ENCODE data around the gene HOXC4. TPM values are rescaled to one million over a fixed set of nuclear protein-coding genes. Genes with fewer than 3 reads are reported as not detected.
A peak's percentile ranks its signal among the peaks of the same experiment; 100 is the strongest.

HOXC4 gene
- total and polyA plus RNA-seq, 5 donors from 2014 or later = 0.09 to 0.32 TPM; not detected in 3

DNA sequence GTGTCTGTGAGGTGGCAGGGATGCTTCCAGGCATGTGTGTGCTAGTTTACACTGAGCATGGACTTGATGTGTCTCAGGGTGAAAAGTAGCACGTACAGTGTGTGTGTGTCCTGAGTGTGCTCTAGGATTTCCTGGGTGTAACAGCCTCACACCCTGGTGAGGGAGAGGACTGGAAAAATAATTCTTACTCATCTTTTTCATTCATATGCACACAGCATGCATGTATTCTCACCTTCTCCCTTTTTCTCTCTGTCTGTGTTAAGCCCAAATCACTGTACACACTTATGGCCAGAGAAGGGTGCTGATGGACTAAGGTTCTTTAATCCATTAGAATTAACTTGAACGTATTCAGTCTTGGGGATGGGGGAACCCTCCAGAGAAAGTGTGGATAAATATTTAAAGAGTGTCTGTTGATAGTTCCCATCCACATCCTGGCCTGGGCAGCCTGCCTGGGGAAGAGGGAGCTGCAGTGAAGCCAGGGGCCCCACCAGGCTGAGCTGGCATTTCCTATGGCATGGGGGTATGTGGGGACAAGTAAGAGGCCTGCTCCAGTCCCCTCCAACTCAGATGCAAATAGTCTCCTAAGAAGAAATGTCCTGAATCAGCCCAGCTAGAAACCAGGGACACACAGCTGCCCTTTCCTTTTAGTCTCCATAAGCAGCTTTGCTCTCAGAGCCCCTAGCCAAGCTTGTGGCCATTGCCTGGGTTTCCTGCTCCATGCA lies 45.9 kb upstream of the HOXC4 start:
- Mint-ChIP-seq H3K4me1 (peaks cover 6 to 44% (median 15%) of the 10 kb centered on the region in 4 donors), H3K36me3 (no peaks in the 10 kb centered on the region), H3K27ac (no peak overlapping the region), H3K4me3 (peak overlapping the region in 1 of 4 donors; percentile 45), H3K27me3 (peaks cover 94% of the 10 kb centered on the region), H3K9me3 (peaks cover 0 to 13% (median 0%) of the 10 kb centered on the region in 7 donors)
- ATAC-seq (ENCODE audit: low read depth in 2 of 2) = no peak
- Histone ChIP-seq H3K36me3 (ENCODE audit: control insufficient read depth, insufficient read depth, low read length) (no peaks in the 10 kb centered on the region), H3K9me3 (ENCODE audit: control insufficient read depth in 2 of 2, low read length in 2 of 2) (no peaks in the 10 kb centered on the region), H3K27me3 (ENCODE audit: control insufficient read depth, insufficient read depth, low read length) (peaks cover 61% of the 10 kb centered on the region), H3K27ac (ENCODE audit: insufficient read depth, low read length, poor library complexity, severe bottlenecking) (no peak overlapping the region), H3K4me3 (ENCODE audit: low read depth, low read length) (no peak overlapping the region), H3K4me1 (ENCODE audit: control insufficient read depth, insufficient read depth, low read length, poor library complexity, severe bottlenecking) (peaks cover 32% of the 10 kb centered on the region)
- DNase-seq = no peak

DNA sequence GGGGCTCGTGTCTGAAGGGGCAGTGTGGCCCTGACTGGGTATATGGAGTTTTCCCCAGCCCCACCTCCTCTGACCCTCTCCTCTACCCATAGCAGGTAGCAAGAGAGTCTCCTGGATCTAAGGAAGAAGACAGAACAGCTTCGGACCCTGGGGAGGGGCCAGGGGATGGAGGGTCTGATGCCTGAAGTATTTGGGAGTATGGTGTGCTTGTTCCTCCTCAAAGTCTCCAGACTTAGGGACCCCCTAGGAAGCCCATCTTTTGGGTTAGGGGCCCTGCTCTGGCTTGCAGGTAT lies 45.4 kb upstream of the HOXC4 start:
- DNase-seq (no peak), ATAC-seq (ENCODE audit: low read depth in 2 of 2) (no peak)
- no peaks in the 10 kb centered on the region for H3K9me3 ChIP-seq (ENCODE audit: control insufficient read depth in 2 of 2, low read length in 2 of 2)
- H3K4me3 ChIP-seq (ENCODE audit: low read depth, low read length) = no peak overlapping the region
- no peak overlapping the region for H3K27ac Mint-ChIP-seq
- no peaks in the 10 kb centered on the region for H3K36me3 Mint-ChIP-seq
- H3K36me3 ChIP-seq (ENCODE audit: control insufficient read depth, insufficient read depth, low read length) = no peaks in the 10 kb centered on the region
- H3K4me1 Mint-ChIP-seq = peaks cover 6 to 47% (median 15%) of the 10 kb centered on the region in 4 donors
- H3K27me3 ChIP-seq (ENCODE audit: control insufficient read depth, insufficient read depth, low read length) = peaks cover 62% of the 10 kb centered on the region
- peaks cover 32% of the 10 kb centered on the region for H3K4me1 ChIP-seq (ENCODE audit: control insufficient read depth, insufficient read depth, low read length, poor library complexity, severe bottlenecking)
- peaks cover 0 to 13% (median 0%) of the 10 kb centered on the region in 7 donors for H3K9me3 Mint-ChIP-seq
- peaks cover 94% of the 10 kb centered on the region for H3K27me3 Mint-ChIP-seq
- no peak overlapping the region for H3K27ac ChIP-seq (ENCODE audit: insufficient read depth, low read length, poor library complexity, severe bottlenecking)
- peak overlapping the region in 2 of 4 donors; percentile 45 to 46 for H3K4me3 Mint-ChIP-seq

DNA sequence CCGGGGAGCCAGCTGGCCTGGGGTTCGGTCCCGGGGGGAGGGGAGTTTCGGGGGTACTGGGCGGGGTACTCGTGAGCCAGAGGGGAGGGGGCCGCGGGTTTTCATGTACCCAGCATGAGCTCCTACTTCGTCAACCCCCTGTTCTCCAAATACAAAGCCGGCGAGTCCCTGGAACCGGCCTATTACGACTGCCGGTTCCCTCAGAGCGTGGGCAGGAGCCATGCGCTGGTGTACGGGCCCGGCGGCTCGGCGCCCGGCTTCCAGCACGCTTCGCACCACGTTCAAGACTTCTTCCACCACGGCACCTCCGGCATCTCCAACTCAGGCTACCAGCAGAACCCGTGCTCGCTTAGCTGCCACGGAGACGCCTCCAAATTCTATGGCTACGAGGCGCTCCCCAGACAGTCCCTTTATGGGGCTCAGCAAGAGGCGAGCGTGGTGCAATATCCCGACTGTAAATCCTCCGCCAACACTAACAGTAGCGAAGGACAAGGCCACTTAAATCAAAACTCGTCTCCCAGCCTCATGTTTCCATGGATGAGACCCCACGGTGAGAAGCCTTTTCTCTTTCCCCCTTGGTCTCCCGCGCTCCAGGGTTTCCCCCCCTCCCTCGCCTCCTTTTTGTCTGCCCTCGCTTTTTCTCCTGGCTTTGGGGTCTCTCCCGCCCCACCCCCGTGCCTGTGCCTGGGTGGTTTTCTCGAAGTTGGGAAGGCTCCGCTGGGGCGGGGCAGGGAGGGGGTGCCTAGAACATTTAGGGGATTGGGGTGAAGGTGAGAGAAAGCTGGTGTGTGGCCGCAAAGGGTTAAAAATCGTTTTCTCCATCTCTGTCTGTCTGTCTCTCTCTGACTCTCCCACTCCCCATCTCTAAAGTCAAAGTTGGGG lies 44.2 kb upstream of the HOXC4 start:
- H3K36me3 ChIP-seq (ENCODE audit: control insufficient read depth, insufficient read depth, low read length) = no peaks in the 10 kb centered on the region
- Mint-ChIP-seq H3K4me1 (peaks cover 6 to 48% (median 15%) of the 10 kb centered on the region in 4 donors), H3K9me3 (peaks cover 0 to 13% (median 0%) of the 10 kb centered on the region in 7 donors), H3K4me3 (peak overlapping the region in 3 of 4 donors; percentile 48 to 77 (median 57)), H3K27ac (no peak overlapping the region), H3K36me3 (no peaks in the 10 kb centered on the region), H3K27me3 (peaks cover 94% of the 10 kb centered on the region)
- ATAC-seq (ENCODE audit: low read depth in 2 of 2) = no peak
- H3K9me3 ChIP-seq (ENCODE audit: control insufficient read depth in 2 of 2, low read length in 2 of 2) = no peaks in the 10 kb centered on the region
- peaks cover 36% of the 10 kb centered on the region for H3K4me1 ChIP-seq (ENCODE audit: control insufficient read depth, insufficient read depth, low read length, poor library complexity, severe bottlenecking)
- H3K27ac ChIP-seq (ENCODE audit: insufficient read depth, low read length, poor library complexity, severe bottlenecking) = no peak overlapping the region
- H3K27me3 ChIP-seq (ENCODE audit: control insufficient read depth, insufficient read depth, low read length) = peaks cover 65% of the 10 kb centered on the region
- no peak overlapping the region for H3K4me3 ChIP-seq (ENCODE audit: low read depth, low read length)
- no peak for DNase-seq

DNA sequence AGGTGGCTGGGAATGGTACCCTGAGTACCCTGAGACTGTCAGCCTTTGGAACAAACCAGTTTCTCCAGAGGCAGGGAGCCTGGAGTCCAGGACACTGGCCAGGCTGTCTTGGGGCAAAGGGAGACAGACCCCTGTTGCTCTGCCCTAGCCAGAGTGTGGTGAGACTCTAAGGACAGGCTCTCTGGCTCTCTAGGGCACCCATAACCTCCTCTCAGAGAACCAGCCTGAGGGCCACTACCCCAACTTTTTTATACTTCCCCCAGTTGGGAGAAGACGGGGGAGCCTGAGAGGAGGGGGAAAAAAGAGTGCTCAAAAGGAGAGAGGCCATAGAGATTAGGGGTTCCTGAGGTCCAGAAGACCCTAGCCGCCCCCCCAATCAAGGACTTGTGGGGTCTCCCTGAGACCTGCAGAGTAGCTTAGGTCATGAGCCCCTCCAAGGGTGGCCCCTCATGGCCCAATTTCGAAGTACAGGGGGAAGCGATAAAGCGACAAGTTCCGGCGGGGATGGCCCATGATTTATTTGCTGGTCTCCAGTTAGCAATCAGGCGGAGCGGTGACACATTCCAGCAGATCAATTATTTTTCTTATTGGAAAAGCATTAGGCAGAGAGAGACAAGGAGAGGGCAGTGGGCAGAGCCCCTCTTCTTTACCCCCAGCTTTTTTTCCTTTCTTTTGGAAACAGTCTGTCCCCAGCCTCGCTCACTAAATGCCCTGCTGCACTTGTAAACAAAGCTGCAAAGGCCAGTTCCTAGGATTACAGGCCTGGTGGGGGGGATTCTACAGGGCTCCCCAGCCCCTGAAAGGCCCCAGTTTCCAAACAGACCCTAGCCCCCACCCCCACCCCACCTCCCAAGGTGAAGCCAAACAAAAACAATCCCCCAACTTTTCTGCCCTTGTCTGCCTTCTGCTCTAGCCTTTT lies 43.3 kb upstream of the HOXC4 start:
- Mint-ChIP-seq H3K27me3 (peaks cover 94% of the 10 kb centered on the region), H3K4me1 (peaks cover 6 to 56% (median 19%) of the 10 kb centered on the region in 4 donors), H3K9me3 (peaks cover 0 to 13% (median 0%) of the 10 kb centered on the region in 7 donors), H3K27ac (no peak overlapping the region), H3K4me3 (peak overlapping the region in 1 of 4 donors; percentile 49), H3K36me3 (no peaks in the 10 kb centered on the region)
- H3K27me3 ChIP-seq (ENCODE audit: control insufficient read depth, insufficient read depth, low read length) = peaks cover 61% of the 10 kb centered on the region
- H3K9me3 ChIP-seq (ENCODE audit: control insufficient read depth in 2 of 2, low read length in 2 of 2) = no peaks in the 10 kb centered on the region
- H3K4me1 ChIP-seq (ENCODE audit: control insufficient read depth, insufficient read depth, low read length, poor library complexity, severe bottlenecking) = peaks cover 40% of the 10 kb centered on the region
- ATAC-seq (ENCODE audit: low read depth in 2 of 2) (no peak), DNase-seq (no peak)
- H3K4me3 ChIP-seq (ENCODE audit: low read depth, low read length) = no peak overlapping the region
- H3K36me3 ChIP-seq (ENCODE audit: control insufficient read depth, insufficient read depth, low read length) = no peaks in the 10 kb centered on the region
- H3K27ac ChIP-seq (ENCODE audit: insufficient read depth, low read length, poor library complexity, severe bottlenecking) = no peak overlapping the region

DNA sequence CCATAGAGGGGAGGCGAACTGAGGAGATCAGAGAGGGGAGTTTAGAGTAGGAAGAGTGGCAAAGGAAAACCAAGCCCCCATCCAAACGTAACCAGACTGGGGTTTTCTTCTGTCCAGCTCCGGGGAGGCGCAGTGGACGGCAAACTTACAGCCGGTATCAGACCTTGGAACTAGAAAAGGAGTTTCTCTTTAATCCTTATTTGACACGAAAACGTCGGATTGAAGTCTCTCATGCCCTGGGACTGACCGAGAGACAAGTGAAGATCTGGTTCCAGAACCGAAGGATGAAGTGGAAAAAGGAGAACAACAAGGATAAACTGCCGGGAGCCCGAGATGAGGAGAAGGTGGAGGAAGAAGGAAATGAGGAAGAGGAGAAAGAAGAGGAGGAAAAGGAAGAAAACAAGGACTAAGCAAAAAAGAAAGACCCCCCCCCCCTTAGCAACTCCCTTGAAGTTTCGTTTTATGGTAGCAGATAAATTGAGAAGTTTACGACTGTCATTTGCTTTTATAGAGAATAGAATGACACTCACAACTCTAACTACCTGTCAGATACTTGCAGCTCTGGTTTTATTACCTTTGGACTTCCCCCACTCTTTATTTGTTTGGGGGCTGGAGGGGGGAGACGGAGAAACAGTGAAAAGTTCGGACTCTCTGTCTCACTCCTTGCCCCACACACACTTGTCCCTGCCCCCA lies 42.5 kb upstream of the HOXC4 start:
- Mint-ChIP-seq H3K9me3 (peaks cover 0 to 13% (median 0%) of the 10 kb centered on the region in 7 donors), H3K36me3 (no peaks in the 10 kb centered on the region), H3K27me3 (peaks cover 94% of the 10 kb centered on the region), H3K4me3 (peak overlapping the region in 1 of 4 donors; percentile 6), H3K4me1 (peaks cover 4 to 50% (median 16%) of the 10 kb centered on the region in 4 donors), H3K27ac (no peak overlapping the region)
- Histone ChIP-seq H3K4me3 (ENCODE audit: low read depth, low read length) (no peak overlapping the region), H3K27me3 (ENCODE audit: control insufficient read depth, insufficient read depth, low read length) (peaks cover 68% of the 10 kb centered on the region), H3K9me3 (ENCODE audit: control insufficient read depth in 2 of 2, low read length in 2 of 2) (no peaks in the 10 kb centered on the region), H3K36me3 (ENCODE audit: control insufficient read depth, insufficient read depth, low read length) (no peaks in the 10 kb centered on the region), H3K4me1 (ENCODE audit: control insufficient read depth, insufficient read depth, low read length, poor library complexity, severe bottlenecking) (peaks cover 35% of the 10 kb centered on the region), H3K27ac (ENCODE audit: insufficient read depth, low read length, poor library complexity, severe bottlenecking) (no peak overlapping the region)
- no peak for ATAC-seq (ENCODE audit: low read depth in 2 of 2)
- DNase-seq = no peak

DNA sequence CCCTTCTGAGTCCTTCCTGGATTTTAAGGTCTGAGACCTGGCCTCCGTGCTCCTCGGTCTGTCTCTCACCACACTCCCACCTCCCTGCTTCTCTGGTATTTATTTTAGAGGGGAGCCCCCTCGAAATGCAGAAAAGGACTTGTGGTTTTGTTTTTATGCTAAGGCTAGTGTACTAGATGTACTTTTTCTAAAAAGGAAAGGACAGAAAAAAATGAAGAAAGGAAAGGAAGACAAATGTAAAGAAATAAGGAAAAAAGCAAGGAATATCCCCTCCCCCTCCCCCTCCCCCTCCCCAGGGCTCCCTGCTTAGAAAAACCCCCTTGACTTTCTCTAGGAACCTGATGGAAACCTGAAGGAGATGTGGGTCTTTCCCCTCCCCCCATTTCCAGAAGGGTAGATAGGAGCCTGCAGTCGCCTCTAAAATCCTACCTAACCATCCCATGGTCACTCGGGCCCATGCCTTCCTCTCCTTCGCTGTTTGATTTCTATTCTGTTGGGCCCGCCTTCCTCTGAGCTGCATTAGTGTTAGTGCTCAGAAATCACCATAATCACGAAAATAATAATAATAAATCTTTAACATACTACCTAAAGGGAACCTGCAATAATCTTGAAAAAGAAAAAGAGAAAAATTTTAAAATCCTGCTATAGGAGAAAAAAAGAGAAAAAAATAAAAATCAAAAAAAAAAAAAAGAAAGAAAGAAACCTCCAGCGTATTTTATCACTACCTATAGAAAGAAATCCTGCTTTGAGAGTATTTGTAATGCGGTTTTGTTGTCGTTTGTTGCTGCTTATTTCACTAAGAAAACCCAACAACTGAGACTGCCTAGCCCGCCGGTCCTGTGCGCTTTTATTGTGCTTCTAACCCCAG lies 41.7 kb upstream of the HOXC4 start:
- ATAC-seq (ENCODE audit: low read depth in 2 of 2) (no peak), DNase-seq (no peak)
- H3K27ac Mint-ChIP-seq = no peak overlapping the region
- peaks cover 0 to 42% (median 14%) of the 10 kb centered on the region in 4 donors for H3K4me1 Mint-ChIP-seq
- H3K9me3 ChIP-seq (ENCODE audit: control insufficient read depth in 2 of 2, low read length in 2 of 2) = no peaks in the 10 kb centered on the region
- no peaks in the 10 kb centered on the region for H3K36me3 Mint-ChIP-seq
- no peak overlapping the region for H3K4me3 Mint-ChIP-seq
- peaks cover 0 to 13% (median 0%) of the 10 kb centered on the region in 7 donors for H3K9me3 Mint-ChIP-seq
- H3K36me3 ChIP-seq (ENCODE audit: control insufficient read depth, insufficient read depth, low read length) = no peaks in the 10 kb centered on the region
- H3K4me3 ChIP-seq (ENCODE audit: low read depth, low read length) = no peak overlapping the region
- H3K4me1 ChIP-seq (ENCODE audit: control insufficient read depth, insufficient read depth, low read length, poor library complexity, severe bottlenecking) = peaks cover 30% of the 10 kb centered on the region
- H3K27ac ChIP-seq (ENCODE audit: insufficient read depth, low read length, poor library complexity, severe bottlenecking) = no peak overlapping the region
- H3K27me3 Mint-ChIP-seq = peaks cover 94% of the 10 kb centered on the region
- H3K27me3 ChIP-seq (ENCODE audit: control insufficient read depth, insufficient read depth, low read length) = peaks cover 66% of the 10 kb centered on the region
